GM19395 (cell line): ENCODE measurements around the gene B4GALNT2.

ENCODE experiments used
- ATAC-seq: cut with Tn5 transposase; IDR thresholded peaks from one replicate; pipeline ENCODE4 v1.9.1; 2021; ENCODE audit warnings: mild to moderate bottlenecking, moderate library complexity; ENCODE audit not compliant: unreplicated experiment

Gene B4GALNT2

DNA sequence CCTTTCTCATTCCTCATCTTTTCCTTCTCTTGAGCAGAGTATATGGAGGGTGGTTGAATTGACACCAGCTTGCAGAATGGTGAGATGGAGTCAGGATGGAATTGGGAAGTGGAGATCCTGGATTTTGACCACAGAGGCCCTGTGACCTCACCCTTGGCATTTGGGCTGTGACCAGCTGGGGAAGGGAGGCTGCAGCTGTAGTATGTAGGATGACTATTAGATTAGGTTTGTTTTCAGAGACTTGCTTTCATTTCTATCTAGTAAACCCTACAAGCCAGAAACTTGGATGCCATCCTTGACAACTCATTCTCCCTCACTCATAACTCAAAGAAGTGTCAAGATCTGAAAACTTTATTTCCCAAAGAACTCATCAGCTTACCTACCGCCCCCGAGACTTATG lies 71.9 kb downstream of the B4GALNT2 start:
- no peak for ATAC-seq

DNA sequence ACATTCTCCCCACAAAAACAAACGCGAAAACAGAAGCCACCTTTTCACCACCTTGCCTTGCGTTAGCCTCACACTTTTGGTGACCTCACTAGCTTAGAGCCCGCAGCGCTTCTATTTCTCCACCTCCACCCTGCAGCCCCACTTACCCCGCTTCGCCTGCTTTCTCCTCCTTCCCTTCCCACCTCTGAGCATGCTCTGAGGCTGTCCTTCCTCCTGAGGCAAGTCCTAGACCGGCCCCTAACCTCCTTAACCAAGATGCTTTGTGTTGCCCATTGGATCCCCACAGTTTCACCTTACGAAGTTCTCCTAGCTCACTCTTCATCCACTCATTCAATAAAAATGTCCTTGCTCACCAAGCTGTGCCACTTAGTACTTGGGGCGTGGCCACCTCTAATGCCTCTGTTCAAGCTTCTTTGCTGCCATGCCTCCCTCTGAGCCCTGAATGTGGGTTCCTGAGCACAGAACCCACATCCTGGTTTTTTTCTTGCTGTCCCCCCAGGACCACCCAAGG lies 76.5 kb downstream of the B4GALNT2 start:
- no peak for ATAC-seq

DNA sequence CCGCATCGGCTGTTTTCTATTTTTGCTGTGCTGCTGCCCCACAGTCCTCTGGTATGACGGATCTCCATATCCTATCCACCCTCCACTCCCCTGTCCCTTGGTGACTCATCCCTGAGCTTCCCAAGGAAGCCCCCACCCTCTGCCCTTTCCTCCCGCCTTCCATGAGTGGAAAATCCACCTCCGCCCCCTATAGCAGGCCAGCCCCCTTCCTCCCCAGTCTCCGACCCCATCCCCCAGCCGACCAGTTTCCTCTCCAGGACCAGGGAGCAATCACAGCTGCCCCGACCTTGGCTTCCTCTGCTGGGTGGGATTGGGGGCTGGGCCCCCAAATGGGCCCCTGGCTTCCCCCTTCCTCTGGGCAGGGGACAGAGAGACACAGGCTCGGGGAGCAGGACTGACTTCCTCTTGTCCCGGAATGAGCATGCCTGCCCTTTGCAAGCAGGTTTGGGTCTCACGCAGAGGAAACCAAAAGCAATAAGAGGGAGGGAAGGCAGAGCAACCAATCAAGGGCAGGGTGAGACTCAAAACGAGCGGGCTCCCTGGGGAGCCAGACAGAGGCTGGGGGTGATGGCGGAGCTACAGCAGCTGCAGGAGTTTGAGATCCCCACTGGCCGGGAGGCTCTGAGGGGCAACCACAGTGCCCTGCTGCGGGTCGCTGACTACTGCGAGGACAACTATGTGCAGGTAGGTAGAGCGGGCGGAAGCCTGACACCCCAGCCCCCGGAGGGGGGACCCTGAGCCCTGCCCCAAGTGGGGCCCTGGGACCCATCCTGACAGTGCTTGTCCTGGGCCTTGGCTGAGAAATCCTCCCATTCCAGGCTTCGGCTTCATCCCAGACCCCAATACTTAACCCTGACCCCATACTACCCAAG lies 77.8 kb downstream of the B4GALNT2 start, which contains the start of the genes ABI3 and GNGT2:
Gene ABI3 (plus strand): TSS at position 550 of the 872 bp plus-strand sequence. CDS start 18 bp downstream, at position 568.
Gene GNGT2 (minus strand): TSS at position 417 of the 872 bp plus-strand sequence. CDS start 3,152 bp downstream, outside the sequence.
- peak; percentile 83 for ATAC-seq

DNA sequence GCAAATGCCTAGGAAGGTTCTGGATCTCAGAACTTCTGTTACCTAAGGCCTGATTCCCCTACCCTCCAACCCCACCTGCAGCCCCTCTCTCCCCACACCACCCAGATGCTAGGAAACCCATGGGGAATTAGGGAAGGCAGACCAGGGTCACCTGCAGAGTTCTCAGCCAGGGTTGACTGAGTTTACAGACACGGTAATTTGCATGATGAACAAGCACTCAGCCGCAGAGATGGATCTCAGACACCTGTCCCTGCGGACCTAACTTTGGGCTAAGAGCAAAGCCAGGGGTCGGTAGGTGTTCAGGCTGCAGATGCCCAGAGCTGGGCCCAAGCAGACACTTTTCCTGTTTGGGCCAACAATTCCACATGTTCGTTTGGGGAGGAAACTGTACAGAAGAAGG lies 80.8 kb downstream of the B4GALNT2 start:
- ATAC-seq: no peak

DNA sequence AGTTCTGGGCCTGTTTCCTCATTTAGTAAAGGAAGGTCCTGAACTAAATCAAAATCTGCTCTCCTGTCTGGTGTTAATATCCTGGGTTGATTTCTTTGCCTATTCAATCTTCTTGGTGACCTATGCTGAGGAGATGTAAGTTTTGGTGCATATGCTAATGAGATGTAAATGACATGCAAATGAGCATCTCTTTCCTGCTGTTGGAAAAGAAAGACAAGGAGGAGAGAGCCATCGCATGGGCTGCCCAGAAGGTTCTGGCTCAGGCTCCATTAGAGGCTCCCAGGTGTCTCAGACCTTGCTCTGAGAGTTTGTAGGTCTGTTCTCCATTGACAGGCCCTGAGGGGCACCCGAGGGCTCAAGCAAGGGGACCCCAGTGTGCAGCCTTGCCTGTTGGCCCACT lies 81.3 kb downstream of the B4GALNT2 start:
- no peak for ATAC-seq

DNA sequence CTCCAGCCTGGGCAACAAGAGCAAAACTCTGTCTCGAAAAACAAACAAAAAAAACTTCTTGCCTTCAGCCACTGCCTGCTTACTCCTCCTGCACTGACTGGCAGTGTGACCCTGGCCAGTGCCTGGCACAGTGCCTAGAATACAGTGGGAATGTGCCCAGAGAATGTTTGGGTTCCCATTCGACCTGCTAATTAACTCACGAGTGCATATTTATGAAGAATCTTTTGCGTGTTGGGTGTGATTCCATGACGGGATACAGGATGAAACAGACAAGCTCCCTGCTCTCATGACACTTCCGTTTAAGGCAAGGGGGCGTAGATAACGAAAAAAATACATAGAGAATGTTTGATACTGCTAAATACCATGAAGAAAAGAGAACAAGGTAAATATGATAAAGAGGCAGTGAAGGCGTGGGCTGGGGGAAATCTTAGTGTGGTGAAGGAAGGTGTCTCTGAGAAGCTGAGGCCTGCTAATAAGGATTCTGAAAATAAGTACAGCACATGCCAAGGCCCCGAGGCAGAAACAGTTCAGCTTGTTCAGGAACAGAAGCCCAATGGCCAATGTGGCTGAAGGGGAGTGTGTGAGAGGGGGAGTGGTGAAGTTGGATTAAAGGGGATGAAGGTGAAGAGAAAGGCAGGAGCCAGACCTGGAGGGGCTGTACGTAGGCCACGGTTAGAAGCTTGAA lies 82.2 kb downstream of the B4GALNT2 start:
- no peak for ATAC-seq

DNA sequence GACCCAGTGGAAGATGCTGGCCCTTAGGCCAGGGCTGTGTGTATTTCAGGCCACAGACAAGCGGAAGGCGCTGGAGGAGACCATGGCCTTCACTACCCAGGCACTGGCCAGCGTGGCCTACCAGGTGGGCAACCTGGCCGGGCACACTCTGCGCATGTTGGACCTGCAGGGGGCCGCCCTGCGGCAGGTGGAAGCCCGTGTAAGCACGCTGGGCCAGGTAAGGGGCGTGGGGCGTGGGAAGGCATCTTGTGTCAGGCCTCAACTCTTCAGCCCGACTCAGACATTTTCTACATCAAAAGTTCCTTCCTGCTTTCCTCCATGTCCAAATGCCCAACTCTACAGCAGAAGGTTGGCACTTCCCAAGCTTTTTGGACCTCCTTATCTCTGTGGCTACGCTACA lies 83.9 kb downstream of the B4GALNT2 start:
- no peak for ATAC-seq

DNA sequence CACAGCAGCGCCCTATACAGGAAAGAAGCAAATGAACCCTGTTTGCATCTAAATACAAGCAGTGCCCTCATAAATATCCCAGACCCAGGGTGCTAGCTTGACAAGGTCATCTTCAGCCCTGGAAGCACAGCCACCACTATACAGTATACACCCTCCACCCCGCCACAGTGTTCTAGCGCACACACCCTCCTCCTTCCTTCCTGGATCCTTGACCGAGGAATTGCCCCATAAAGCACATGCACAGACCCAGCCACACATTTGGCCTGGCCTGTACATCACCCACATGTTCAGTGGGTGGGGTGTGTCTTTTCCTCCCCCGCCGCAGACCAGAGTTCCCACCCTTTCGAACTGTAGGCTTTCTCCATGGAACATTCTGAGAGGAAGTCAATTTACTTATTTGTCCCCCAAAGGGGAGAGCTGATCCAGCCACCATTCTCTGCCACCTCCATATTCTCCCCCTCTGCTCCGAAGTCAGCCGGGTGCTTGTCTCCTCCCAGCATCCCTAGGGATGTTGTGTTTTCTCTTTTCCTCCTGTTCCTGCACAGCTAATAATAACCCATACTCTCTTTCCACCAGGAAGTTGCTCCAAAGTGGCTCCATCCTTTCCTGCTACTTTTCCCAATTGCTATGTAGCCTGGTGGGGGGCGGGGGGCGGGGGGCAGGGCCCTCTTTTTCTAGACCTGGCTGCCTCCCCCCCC lies 84.5 kb downstream of the B4GALNT2 start:
- ATAC-seq: no peak

DNA sequence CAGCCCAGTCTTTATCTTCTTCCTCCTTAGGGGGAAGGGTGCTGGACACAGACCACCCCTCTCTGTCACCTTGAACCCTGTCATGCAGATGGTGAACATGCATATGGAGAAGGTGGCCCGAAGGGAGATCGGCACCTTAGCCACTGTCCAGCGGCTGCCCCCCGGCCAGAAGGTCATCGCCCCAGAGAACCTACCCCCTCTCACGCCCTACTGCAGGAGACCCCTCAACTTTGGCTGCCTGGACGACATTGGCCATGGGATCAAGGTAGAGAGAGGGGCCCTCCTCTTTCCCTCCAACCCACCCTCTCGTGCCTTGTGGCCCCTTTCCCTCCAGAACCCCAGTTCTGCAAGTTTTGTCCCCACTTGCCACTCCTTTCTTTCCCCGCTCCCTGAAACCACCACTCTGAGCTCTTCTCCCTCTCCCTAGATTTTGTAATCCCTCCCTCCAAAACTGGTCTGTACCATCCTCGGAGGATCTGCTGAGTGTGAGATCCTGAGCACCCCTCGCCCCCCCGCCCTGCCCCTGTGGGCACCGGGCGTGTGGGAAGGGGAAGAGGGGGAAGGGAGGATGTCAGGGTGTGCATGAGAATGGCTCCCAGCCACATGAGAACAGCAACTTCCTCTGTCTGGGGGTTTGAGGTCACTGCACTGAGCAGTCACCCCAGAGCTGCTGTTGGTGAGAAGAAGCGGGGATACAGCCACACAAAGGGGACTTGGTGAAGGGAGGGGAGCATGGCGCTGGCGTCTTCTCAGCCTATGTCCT lies 85.3 kb downstream of the B4GALNT2 start:
- ATAC-seq: peak; percentile 47

DNA sequence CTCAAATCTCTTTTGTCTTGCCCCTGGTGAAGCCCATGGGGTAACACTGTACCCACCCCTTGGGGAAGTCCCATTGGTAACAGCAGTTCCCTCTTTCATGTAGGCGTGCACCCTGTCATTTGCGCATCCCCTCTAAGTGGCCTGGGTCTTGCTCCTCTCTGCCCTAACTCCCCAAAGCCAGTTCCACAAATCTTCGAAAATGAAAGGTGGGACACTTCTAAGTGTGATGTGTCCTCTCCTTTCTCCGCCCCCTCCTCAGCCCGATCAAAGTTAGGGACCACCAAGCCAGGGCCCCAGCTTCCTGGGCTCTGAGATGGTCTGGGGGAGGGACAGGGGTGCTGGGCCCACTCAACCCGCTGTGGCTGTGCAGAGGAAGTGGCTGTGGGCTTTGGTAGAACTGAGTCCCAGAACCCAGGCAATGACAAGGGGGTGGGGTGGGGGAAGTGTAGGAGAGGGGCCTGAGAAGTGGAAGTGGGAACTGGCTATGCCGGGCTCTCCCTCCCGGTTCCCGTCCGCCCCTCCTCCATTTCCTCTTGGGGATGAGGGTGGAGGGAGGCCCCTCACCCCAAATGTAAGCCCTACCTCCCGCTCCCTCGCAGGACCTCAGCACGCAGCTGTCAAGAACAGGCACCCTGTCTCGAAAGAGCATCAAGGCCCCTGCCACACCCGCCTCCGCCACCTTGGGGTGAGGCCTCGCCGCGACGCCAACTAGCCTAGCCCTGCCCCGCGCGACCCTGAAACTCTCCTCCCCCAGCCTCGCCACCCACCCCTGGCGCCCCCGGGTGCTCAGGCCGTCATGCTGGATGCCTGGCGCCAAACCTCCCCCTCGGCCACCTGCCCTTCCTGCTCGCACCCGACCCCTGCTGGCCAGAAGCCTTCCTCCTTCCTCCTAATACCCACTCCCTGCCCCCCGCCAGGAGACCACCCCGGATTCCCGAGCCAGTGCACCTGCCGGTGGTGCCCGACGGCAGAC lies 86.7 kb downstream of the B4GALNT2 start:
- ATAC-seq: no peak

DNA sequence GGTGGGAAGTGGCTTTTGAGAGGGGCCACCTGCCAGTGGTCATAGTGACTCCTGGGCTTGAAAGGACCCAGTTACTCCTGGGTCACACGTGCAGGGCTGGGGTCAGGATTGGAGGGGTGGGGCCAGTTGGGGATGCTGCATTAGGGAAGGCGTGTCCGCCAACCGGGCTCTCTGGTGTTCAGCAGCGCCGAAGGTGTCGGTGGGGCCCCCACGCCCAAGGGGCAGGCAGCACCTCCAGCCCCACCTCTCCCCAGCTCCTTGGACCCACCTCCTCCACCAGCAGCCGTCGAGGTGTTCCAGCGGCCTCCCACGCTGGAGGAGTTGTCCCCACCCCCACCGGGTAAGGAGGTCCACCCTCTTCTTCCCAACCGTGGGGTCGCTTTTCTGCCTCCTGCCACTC lies 87.4 kb downstream of the B4GALNT2 start:
- ATAC-seq: no peak

DNA sequence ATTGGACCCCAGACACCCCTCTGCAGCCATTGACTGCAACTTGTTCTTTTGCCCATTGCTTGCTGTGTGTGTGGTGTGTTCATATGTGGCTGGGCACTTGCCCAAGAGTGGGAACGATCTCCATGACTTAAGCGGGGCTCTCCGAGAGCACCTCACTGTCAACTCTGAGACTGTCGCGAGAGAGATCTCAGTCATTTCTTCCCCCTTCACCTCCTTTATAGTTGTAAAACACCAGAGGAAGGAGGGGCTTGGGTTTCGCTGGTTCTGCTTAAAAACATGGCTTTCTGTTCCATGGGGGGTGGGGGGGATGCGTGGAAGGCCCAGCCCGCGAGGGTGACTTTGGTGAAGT lies 90.6 kb downstream of the B4GALNT2 start:
- no peak for ATAC-seq

DNA sequence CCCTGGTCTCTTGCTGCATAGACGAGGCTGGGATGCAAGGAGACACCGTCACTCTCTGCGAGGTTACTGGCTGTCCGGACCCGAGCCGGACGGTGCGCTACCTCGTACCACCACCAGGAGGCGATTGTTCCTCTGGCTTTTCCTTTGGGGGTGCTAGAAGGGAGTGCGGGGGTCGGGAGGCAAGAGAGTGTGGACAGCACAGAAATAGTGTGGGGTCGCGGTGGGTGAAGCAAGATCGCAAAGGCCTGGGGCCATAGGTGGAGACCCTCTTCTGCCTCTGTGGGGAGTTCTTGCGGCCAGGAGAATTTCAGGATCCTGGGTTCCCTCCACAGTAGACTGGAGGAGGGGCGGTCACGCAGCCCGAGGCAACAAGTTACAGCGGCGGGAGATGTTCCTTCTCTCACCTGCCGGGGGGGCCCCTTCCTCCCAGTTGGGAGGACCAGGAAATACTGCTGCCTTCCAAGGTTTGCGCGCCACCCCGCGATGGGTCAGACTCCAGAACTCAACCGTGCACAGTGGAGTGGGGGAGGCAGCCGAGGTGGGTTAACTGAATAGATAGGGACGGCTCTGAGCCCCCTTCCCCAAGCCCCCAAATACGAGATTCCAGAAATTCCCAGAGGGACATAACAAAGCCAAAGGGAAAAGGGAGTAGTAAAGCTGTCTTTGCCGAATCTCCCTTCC lies 91.1 kb downstream of the B4GALNT2 start:
- no peak for ATAC-seq

DNA sequence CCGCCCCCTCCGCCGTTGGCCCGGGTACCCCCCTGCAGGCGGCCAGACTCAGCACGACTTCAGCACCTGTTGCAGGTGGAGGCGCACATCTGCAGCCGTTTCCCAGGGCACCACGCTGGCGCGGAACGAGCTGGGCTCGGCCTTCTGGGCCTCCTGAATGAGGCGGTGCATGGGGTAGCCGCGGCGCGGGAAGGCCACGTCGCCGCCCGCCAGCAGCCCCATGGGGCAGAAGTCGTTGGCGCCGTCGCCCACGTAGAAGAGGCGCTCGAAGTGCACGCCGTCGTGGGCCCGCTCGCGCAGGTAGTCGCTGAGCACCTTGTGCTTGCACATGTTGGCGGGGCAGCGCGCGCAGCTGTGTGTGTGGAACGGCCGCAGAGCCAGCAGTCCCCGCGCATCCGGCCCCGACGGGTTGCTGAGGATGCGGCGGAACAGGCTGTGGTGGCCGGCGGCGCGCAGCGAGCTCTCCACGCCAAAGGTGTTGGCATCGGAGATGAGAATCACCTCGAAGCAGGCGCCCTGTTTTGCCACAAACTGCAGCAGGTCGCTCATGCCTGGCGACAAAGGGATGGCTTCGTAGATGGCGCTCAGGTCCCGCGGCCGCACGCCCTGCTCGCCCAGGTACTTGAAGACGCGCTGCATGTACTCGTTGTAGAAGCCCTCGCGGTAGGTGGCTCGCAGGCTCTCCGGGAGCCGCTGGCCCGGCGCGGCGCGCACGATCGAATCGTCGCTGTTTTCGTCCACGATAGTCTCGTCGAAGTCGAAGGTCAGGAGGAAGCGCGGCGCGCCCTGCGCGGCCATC lies 91.8 kb downstream of the B4GALNT2 start:
- no peak for ATAC-seq

DNA sequence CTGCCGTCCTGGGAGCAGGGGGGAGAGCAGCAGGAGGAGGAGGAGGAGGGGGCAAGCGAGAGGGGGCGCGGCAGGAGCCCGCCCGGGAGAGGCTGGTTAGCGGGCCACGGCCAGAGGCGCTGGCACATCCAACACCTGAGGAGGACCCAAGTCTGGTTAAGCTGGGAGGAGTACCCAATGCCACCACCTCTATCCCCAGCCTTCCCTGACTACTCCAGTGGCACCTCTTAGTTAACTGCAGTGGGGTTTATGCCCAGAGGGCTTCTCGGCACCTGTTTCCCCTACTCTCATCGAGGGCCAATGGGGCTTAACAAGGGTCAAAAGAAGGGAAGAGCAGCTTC lies 92.4 kb downstream of the B4GALNT2 start:
- ATAC-seq: no peak

DNA sequence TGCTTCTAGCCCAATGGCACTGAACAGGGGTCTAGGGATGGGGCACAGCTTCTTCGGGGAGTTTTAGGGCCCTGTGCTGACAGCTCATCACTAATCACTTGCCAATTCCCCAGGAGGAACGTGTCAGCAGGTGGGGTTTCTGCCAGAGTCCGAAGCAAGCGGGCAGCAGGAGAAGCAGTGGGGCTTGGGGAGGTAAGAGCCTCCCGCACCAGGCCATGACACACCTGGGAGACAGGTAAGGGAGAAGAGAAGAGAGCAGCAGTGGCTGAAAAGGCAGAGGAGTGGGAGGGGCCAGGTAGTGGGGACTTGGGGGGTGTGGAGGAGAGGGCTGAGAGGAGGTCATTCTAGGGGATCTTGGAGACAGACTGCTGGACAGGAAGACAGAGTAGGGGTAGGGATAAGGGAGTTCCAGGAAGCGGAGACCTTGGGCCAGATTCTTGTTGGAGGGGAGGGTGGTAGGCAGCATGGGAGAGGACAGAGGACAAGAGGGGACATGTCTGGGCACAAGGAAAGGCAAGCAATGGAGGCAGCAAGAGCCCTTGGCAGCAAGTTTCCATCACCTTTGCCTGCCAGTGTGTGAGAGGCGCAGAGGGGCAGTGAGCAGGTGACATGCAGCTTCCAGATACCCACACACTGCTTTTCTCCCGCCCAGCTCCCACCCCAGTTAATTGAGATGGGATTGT lies 93.1 kb downstream of the B4GALNT2 start:
- ATAC-seq: no peak
